Measurements from ENCODE around the gene GALNT2. TPM values are rescaled to one million over a fixed set of nuclear protein-coding genes. Genes with fewer than 3 reads are reported as not detected.

Gene GALNT2
- total and polyA plus RNA-seq, 2 of the 4 experiments (the other 2 are of a cell fraction), result 50.4 to 189 TPM

- H3K9ac ChIP-seq (ENCODE audit: low read depth, low read length), result no peak overlapping the region
- in situ Hi-C loops (cut with MboI; ENCODE audit: low sequenced_read_pairs), result no loop called here
- ATAC-seq (ENCODE audit: low read depth) (no peak), DNase-seq (no peak)
- POLR2A ChIA-PET (ENCODE audit: unreplicated experiment), result no interaction called here
- peaks cover 57% of the 10 kb centered on the region for H3K36me3 ChIP-seq (ENCODE audit: control insufficient read depth, insufficient read depth, low read length)
- no peak overlapping the region for H2BK5ac ChIP-seq (ENCODE audit: low read depth, low read length, poor library complexity, severe bottlenecking)
- no peak overlapping the region for H2BK120ac ChIP-seq (ENCODE audit: low read depth, low read length)
- H3K27ac ChIP-seq (ENCODE audit: insufficient read depth, low read length), result no peak overlapping the region
- H2AFZ ChIP-seq (replicated peaks; ENCODE audit: low read length, poor library complexity), result no peak overlapping the region
- no peak overlapping the region for H3K4ac ChIP-seq (ENCODE audit: low read depth, low read length)
- H4K91ac ChIP-seq (ENCODE audit: insufficient read depth, low read depth, low read length), result no peak overlapping the region
- CTCF ChIA-PET, result no interaction called here
- intact Hi-C loops (cut with micrococcal nuclease), result no loop called here
- H2BK20ac ChIP-seq (ENCODE audit: low read depth, low read length), result no peak overlapping the region
- dilution Hi-C loops (cut with HindIII; ENCODE audit: low sequenced_read_pairs, unreplicated experiment), result no loop called here
- no peak overlapping the region for H3K23ac ChIP-seq (ENCODE audit: low read depth, low read length)
- H2BK15ac ChIP-seq (ENCODE audit: low read depth, low read length), result no peak overlapping the region
- H3K18ac ChIP-seq (ENCODE audit: low read depth, low read length), result no peak overlapping the region
- H3K9me1 ChIP-seq (ENCODE audit: insufficient read depth, low read length), result peaks cover 6% of the 10 kb centered on the region; the same call in 1 of the 2 replicates
- TF ChIP-seq CEBPB (IDR thresholded peaks at IDR 0.05; ENCODE audit: low read depth, low read length) (no peak), CHD1 (IDR thresholded peaks at IDR 0.05; ENCODE audit: low read depth, low read length) (no peak), POLR2A (IDR thresholded peaks at IDR 0.05; ENCODE audit: low read depth, low read length) (no peak), CTCF (conservative IDR thresholded peaks at IDR 0.05; ENCODE audit: low read depth, low read length) (no peak), RCOR1 (IDR thresholded peaks at IDR 0.05; ENCODE audit: insufficient replicate concordance, low read length) (no peak), MAZ (IDR thresholded peaks at IDR 0.05; ENCODE audit: borderline replicate concordance, low read depth, low read length) (no peak), RFX5 (IDR thresholded peaks at IDR 0.05; ENCODE audit: low read depth, low read length) (no peak), MXI1 (IDR thresholded peaks at IDR 0.05; ENCODE audit: borderline replicate concordance, low read depth, low read length) (no peak), ELK1 (IDR thresholded peaks at IDR 0.05; ENCODE audit: borderline replicate concordance, low read depth, low read length) (no peak), FOS (IDR thresholded peaks at IDR 0.05; ENCODE audit: low read depth, low read length) (no peak), MAFK (IDR thresholded peaks at IDR 0.05; ENCODE audit: low read depth, low read length) (no peak), USF2 (IDR thresholded peaks at IDR 0.05; ENCODE audit: low read depth, low read length) (no peak)
- no peak overlapping the region for H3K4me3 ChIP-seq (ENCODE audit: insufficient read depth, low read depth, low read length)
- peaks cover 1% of the 10 kb centered on the region; the same call in 1 of the 2 replicates for H3K9me3 ChIP-seq (ENCODE audit: control insufficient read depth, insufficient read depth, low read length)
- no peak overlapping the region for H2AK9ac ChIP-seq (replicated peaks; ENCODE audit: low read depth, low read length, poor library complexity)
- 100% methylated on average over 2 of the region's 4 CpGs; no CpG with 5 or more reads in 1 of the 2 experiments for WGBS, 2 experiments (ENCODE audit: extremely low coverage in 2 of 2, insufficient read length in 1 of 2)
- H4K8ac ChIP-seq (ENCODE audit: low read depth in 2 of 2, low read length in 2 of 2), result no peak overlapping the region
- H4K5ac ChIP-seq (ENCODE audit: low read depth, low read length), result no peak overlapping the region
- no peak overlapping the region for H3K14ac ChIP-seq (replicated peaks; ENCODE audit: low read depth, low read length)
- H2AK5ac ChIP-seq (ENCODE audit: low read depth, low read length), result no peak overlapping the region
- H3K56ac ChIP-seq (ENCODE audit: extremely low read depth, insufficient read depth, low read length), result no peak overlapping the region
- peaks cover 10% of the 10 kb centered on the region for H3K4me1 ChIP-seq (ENCODE audit: control insufficient read depth, insufficient read depth, low read length)
- no peaks in the 10 kb centered on the region for H3K27me3 ChIP-seq (ENCODE audit: control insufficient read depth, insufficient read depth, low read length)
- H3K79me1 ChIP-seq (ENCODE audit: low read depth in 1 of 2, low read length in 2 of 2), result peaks cover 6 to 13% of the 10 kb centered on the region in 2 experiments; a peak in 2 of 4 replicates
- no TSS peak for BruUV-seq (replicated peaks)
- no peaks in the 10 kb centered on the region; the same call in 1 of the 2 replicates for H4K20me1 ChIP-seq (ENCODE audit: insufficient read depth, low read length)
- H3K4me2 ChIP-seq (ENCODE audit: low read depth, low read length), result no peak overlapping the region
These were observed 179.5 kb downstream of the GALNT2 start for GRCh38 chr1:230246551-230246950.

All from IMR-90 (cell line).